ENCODE data around the gene PPP1R11.
"Not testable (repeated sequence)": the region's sequence is repeated elsewhere in the genome, so short reads cannot be mapped to it uniquely, and the experiment has no call there.

PPP1R11 gene, protein sequence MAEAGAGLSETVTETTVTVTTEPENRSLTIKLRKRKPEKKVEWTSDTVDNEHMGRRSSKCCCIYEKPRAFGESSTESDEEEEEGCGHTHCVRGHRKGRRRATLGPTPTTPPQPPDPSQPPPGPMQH

DNA sequence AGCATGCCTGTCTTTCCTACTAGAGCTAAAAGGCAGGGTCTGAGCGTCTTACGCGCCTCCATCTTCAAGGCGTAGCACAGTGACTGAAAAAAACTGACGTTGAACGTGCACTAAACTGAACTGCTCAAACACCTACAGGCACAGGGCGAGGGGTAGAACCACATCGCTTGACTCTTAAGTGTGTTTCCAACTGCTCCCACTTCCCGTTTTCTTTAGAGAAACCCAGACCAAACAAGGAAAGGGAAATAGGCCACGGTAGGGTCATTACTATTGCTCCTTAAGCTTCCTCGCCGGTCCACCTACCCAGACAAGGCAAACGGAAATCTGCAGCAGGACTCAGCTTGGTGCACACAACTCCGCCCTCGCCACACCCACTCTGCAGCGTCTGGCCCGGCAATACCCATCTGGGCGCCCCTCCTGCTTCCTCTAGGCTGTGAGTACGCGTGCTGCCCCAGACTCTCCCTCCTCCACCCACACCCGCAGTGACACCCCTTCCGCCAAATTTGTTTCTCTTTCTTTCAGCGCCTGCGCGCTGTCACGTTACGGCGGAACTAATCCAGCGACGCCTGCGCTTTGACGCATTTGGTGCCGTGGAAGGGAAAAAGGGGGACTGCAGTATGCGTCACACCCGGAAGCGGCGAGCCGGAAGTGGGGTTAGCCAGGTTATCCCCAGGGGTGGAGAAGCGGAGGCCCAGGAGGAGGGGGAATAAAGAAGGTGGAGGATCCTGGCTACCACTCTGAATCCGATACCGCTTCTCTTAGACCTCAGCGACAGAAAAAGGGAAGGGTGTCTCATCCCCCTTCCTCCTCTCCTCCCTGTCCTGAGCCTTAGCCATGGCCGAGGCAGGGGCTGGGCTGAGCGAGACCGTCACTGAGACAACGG lies at the start of gene PPP1R11:
Gene PPP1R11 (plus strand): TSS at position 622 of the 883 bp plus-strand sequence. CDS start 213 bp downstream, at position 835.
- H3K9me3 ChIP-seq (ENCODE audit: low read length), result no peaks in the 10 kb centered on the region
- peak within 1 kb of the TSS; percentile 68 for H3K4me3 ChIP-seq (ENCODE audit: low read length)
- H3K4me1 ChIP-seq (ENCODE audit: insufficient read depth, low read length), result peaks cover 24% of the 10 kb centered on the region
- peak within 1 kb of the TSS; percentile 43 for H2AFZ ChIP-seq (ENCODE audit: low read depth, low read length)
- H3K27me3 ChIP-seq (ENCODE audit: insufficient read depth, low read length), result no peaks in the 10 kb centered on the region
- peaks cover 12% of the 10 kb centered on the region for H3K36me3 ChIP-seq (ENCODE audit: insufficient read depth, low read length)

DNA sequence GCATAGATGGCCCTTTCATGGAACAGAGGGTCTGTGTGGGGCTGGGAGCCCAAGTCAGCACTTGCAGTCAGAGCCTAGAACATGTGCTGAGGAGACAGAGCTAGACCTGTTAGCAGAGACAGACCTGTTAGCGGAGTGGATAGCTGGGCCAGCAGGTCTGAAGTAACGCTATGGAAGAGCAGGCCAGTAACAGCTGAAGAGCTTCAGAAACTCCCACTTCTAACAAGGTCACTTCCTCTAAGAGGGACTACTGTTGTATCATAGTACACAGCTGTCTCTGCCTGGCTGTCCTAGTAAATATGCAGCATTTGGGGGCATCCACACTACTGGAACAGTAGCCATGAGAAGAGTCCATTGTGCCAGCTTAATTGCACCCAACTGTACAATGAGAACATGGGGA lies 47.2 kb upstream of the PPP1R11 start:
- Histone ChIP-seq H2AFZ (ENCODE audit: low read depth, low read length) (no peak overlapping the region), H3K4me3 (ENCODE audit: low read length) (no peak overlapping the region), H3K27me3 (ENCODE audit: insufficient read depth, low read length) (no peaks in the 10 kb centered on the region), H3K4me1 (ENCODE audit: insufficient read depth, low read length) (no peaks in the 10 kb centered on the region), H3K9me3 (ENCODE audit: low read length) (no peaks in the 10 kb centered on the region), H3K36me3 (ENCODE audit: insufficient read depth, low read length) (peaks cover 4% of the 10 kb centered on the region)

DNA sequence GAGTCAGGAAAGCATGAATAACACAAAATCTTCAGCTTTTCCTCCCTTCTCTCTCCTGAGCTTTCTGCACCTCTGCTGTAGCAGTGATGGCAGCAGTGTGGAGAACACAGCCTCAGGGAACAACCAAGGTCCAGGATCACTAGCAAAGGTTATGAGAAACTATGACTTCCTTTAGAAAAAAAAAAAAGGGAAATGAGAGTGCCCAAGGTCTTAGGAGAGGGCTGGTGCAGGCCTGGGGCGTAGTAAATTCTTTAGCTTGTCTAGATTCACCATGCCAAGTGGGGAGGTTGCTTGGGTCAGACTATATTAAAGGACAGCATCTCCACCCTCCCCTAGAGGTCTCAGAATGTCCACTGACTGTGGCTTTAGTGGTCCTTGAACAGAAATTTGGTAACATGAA lies 46.4 kb upstream of the PPP1R11 start:
- no peak overlapping the region for H3K4me3 ChIP-seq (ENCODE audit: low read length)
- H3K27me3 ChIP-seq (ENCODE audit: insufficient read depth, low read length), result no peaks in the 10 kb centered on the region
- H2AFZ ChIP-seq (ENCODE audit: low read depth, low read length), result no peak overlapping the region
- H3K9me3 ChIP-seq (ENCODE audit: low read length), result no peaks in the 10 kb centered on the region
- H3K36me3 ChIP-seq (ENCODE audit: insufficient read depth, low read length), result peaks cover 4% of the 10 kb centered on the region
- H3K4me1 ChIP-seq (ENCODE audit: insufficient read depth, low read length), result no peaks in the 10 kb centered on the region

DNA sequence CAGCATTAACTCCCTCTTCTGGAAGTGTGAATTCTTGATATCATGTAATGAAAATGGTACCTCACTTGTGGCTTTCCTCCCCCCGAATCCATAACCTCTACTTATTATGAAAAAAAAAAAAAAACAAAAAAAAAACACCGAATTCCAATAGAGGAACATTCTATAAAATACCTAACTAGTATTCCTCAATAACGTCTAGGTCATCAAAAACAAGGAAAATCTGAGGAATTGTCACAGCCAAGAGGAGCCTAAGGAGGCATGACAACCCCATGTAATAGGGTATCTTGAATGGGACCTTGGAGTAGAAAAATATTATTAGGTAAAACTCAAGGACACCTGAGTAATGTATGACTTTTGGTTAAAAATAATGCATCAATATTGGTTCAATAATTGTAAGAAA lies 44.8 kb upstream of the PPP1R11 start:
- Histone ChIP-seq H3K9me3 (ENCODE audit: low read length) (no peaks in the 10 kb centered on the region), H2AFZ (ENCODE audit: low read depth, low read length) (no peak overlapping the region), H3K4me1 (ENCODE audit: insufficient read depth, low read length) (no peaks in the 10 kb centered on the region), H3K4me3 (ENCODE audit: low read length) (no peak overlapping the region), H3K36me3 (ENCODE audit: insufficient read depth, low read length) (peaks cover 4% of the 10 kb centered on the region), H3K27me3 (ENCODE audit: insufficient read depth, low read length) (no peaks in the 10 kb centered on the region)

DNA sequence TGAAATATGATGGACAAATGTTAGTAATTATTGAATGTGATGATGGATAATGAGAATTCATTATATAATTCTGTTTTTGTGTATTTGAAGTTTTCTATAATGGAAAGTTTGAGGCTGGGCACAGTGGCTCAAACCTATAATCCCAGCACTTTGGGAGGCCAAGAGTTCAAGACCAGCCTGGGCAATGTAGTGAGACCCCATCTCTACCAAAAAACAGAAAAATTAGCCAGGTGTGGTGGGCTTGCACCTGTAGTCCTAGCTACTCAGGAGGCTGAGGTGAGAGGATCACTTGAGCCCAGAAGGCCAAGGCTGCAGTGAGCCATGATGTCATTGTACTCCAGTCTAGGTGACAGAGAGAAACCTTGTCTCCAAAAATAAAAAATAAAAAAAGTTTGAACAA lies 44.3 kb upstream of the PPP1R11 start:
- H3K36me3 ChIP-seq (ENCODE audit: insufficient read depth, low read length); H2AFZ ChIP-seq (ENCODE audit: low read depth, low read length); H3K27me3 ChIP-seq (ENCODE audit: insufficient read depth, low read length); H3K4me3 ChIP-seq (ENCODE audit: low read length); H3K4me1 ChIP-seq (ENCODE audit: insufficient read depth, low read length); H3K9me3 ChIP-seq (ENCODE audit: low read length): not testable (repeated sequence)

DNA sequence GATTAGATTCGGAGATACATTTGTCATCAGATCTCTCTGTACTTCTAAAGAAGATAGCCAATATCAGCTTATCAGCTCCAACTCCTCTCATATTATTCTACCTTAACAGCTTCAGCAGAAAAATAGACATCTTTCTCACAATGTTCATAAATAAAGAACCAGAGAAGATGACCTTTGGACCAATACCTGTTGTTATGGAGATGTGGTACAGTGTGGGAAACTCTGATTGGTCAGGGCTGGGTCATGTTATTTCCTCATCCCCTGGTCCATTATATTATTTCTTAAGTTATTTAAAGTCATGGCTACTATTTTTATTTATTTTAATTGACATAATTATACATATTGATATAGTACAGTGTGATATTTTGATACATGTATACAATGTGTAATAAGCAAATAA lies 41.8 kb upstream of the PPP1R11 start:
- H3K36me3 ChIP-seq (ENCODE audit: insufficient read depth, low read length), result no peaks in the 10 kb centered on the region
- H3K4me1 ChIP-seq (ENCODE audit: insufficient read depth, low read length), result no peaks in the 10 kb centered on the region
- H2AFZ ChIP-seq (ENCODE audit: low read depth, low read length), result no peak overlapping the region
- no peak overlapping the region for H3K4me3 ChIP-seq (ENCODE audit: low read length)
- H3K27me3 ChIP-seq (ENCODE audit: insufficient read depth, low read length), result no peaks in the 10 kb centered on the region
- H3K9me3 ChIP-seq (ENCODE audit: low read length), result no peaks in the 10 kb centered on the region

DNA sequence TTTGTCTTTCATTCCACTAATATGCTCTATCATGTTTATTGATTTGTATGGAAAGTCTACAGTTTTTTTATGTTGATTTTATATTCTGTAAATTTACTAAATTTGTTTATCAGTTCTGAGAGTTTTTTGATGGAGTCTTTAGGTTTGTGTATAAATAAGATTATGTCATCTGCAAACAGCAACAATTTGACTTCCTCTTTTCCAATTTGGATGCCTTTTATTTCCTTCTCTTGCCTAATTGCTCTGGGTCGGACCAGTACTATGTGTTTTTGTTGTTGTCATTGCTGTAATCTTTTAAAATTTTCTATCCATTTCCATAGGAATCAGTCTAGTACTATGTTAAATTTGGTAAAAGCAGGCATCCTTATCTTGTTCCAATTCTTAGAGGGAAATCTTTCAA lies 37.4 kb upstream of the PPP1R11 start:
- Histone ChIP-seq H3K4me3 (ENCODE audit: low read length) (no peak overlapping the region), H3K4me1 (ENCODE audit: insufficient read depth, low read length) (no peaks in the 10 kb centered on the region), H3K9me3 (ENCODE audit: low read length) (no peaks in the 10 kb centered on the region), H2AFZ (ENCODE audit: low read depth, low read length) (no peak overlapping the region), H3K27me3 (ENCODE audit: insufficient read depth, low read length) (no peaks in the 10 kb centered on the region), H3K36me3 (ENCODE audit: insufficient read depth, low read length) (peaks cover 9% of the 10 kb centered on the region)

DNA sequence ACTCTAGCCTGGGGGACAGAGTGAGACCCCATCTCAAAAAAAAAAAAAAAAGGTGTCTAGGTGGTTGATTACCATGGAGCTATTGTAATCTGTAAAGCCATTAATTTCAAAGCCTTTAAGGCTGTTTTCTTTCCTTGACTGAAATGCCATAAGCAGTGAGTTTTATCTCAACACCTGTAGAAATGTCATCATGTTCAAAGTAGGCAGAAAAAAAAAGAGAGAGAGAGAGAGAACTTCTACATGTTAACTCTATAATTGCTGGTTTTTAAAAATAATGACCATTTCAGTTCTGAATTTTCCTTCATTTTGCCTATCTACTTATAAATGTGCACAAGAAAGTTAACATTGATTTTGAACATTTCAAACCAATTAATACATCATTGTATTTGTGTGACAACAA lies 35.6 kb upstream of the PPP1R11 start:
- H3K4me3 ChIP-seq (ENCODE audit: low read length), result no peak overlapping the region
- H3K27me3 ChIP-seq (ENCODE audit: insufficient read depth, low read length), result no peaks in the 10 kb centered on the region
- no peaks in the 10 kb centered on the region for H3K9me3 ChIP-seq (ENCODE audit: low read length)
- no peak overlapping the region for H2AFZ ChIP-seq (ENCODE audit: low read depth, low read length)
- no peaks in the 10 kb centered on the region for H3K4me1 ChIP-seq (ENCODE audit: insufficient read depth, low read length)
- peaks cover 13% of the 10 kb centered on the region for H3K36me3 ChIP-seq (ENCODE audit: insufficient read depth, low read length)

DNA sequence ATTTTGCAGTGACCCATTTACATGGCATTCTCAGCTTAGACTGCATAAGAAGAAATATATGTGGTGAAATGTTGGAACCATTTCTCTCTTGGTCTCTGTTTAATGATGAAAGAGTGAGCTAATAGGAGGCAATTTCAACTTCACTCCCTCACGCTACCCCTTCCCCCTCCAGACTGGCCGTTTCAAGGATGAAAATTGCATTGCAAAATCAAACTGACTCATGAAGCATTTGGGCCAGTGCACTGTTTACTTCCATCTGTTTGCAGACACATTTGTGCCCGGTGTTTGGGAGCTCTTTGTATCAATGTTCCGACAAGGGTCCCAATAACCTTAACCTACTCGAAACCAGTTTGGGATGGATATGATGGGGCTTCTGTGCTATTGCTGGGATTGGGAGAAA lies 33.6 kb upstream of the PPP1R11 start:
- H3K27me3 ChIP-seq (ENCODE audit: insufficient read depth, low read length); H3K4me3 ChIP-seq (ENCODE audit: low read length); H3K4me1 ChIP-seq (ENCODE audit: insufficient read depth, low read length); H3K9me3 ChIP-seq (ENCODE audit: low read length); H2AFZ ChIP-seq (ENCODE audit: low read depth, low read length): not testable (repeated sequence)
- peaks cover 13% of the 10 kb centered on the region for H3K36me3 ChIP-seq (ENCODE audit: insufficient read depth, low read length)

DNA sequence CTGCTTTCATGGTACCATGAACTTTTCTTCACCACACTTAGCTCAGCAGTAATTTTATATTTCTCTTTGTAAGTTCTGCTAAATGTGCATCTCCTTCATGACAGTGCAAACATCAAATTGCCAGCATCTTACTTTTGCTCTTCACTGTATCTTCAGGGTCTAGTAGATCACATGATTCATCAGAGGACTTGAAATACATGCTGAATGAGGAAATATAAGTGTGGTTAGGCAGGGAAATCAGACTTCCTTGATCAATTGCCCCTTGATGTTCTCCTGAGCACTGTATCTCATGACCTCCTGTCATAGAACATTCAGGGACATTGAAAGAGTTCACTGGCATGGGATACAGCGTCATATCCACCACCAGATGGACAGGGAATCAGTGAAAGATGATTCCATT lies 31.2 kb upstream of the PPP1R11 start:
- Histone ChIP-seq H3K4me3 (ENCODE audit: low read length) (no peak overlapping the region), H3K27me3 (ENCODE audit: insufficient read depth, low read length) (no peaks in the 10 kb centered on the region), H3K36me3 (ENCODE audit: insufficient read depth, low read length) (peaks cover 13% of the 10 kb centered on the region), H3K9me3 (ENCODE audit: low read length) (no peaks in the 10 kb centered on the region), H3K4me1 (ENCODE audit: insufficient read depth, low read length) (no peaks in the 10 kb centered on the region), H2AFZ (ENCODE audit: low read depth, low read length) (no peak overlapping the region)

DNA sequence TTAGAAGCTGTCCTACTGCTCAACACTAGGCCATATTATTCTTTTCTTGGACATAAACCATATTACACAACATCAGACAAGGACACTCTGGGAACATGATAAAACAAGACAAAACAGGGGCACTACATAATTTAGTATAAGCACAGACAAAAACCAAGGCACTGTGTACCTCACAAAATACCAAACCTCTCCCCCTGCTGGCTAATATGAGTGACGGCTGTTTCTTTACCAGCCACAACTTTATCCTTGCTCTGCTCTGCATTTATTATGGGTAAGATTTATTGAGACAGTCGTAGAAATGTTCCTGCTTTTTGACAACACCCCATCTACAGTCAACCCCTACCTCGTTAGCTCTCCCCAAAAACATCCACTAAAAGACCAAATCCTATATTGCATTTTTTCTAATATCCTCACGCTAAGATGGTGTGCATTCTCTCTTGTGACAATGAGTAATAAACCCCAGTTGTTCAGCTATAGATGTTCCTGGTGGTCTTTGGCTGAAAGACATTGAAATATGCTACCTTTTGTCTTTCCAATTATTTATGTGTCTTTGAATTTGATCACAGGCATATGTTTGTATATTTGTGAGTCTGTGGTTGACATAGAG lies 29.7 kb upstream of the PPP1R11 start:
- no peaks in the 10 kb centered on the region for H3K4me1 ChIP-seq (ENCODE audit: insufficient read depth, low read length)
- H3K36me3 ChIP-seq (ENCODE audit: insufficient read depth, low read length), result peaks cover 13% of the 10 kb centered on the region
- H3K27me3 ChIP-seq (ENCODE audit: insufficient read depth, low read length), result no peaks in the 10 kb centered on the region
- H3K9me3 ChIP-seq (ENCODE audit: low read length), result no peaks in the 10 kb centered on the region
- H2AFZ ChIP-seq (ENCODE audit: low read depth, low read length), result no peak overlapping the region
- no peak overlapping the region for H3K4me3 ChIP-seq (ENCODE audit: low read length)

DNA sequence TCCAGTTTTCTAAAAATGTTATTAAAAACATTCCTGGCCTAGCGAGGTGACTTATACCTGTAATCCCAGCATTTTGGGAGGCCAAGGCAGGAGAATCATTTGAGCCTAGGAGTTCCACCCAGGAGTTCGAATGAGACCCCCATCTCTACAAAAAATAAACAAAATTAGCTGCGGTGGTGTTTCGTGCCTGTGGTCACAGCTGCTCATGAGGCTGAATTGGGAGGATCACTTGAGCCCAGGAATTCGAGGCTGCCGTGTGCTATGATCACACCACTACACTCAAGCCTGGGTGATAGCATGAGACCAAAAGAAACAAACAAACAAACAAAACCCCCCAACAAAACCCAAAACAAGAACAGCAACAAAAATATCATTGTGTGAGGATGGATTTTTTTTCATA lies 25.8 kb upstream of the PPP1R11 start:
- H3K27me3 ChIP-seq (ENCODE audit: insufficient read depth, low read length), result no peaks in the 10 kb centered on the region
- H3K4me1 ChIP-seq (ENCODE audit: insufficient read depth, low read length), result no peaks in the 10 kb centered on the region
- H3K36me3 ChIP-seq (ENCODE audit: insufficient read depth, low read length), result no peaks in the 10 kb centered on the region
- H2AFZ ChIP-seq (ENCODE audit: low read depth, low read length), result no peak overlapping the region
- H3K9me3 ChIP-seq (ENCODE audit: low read length), result no peaks in the 10 kb centered on the region
- no peak overlapping the region for H3K4me3 ChIP-seq (ENCODE audit: low read length)

DNA sequence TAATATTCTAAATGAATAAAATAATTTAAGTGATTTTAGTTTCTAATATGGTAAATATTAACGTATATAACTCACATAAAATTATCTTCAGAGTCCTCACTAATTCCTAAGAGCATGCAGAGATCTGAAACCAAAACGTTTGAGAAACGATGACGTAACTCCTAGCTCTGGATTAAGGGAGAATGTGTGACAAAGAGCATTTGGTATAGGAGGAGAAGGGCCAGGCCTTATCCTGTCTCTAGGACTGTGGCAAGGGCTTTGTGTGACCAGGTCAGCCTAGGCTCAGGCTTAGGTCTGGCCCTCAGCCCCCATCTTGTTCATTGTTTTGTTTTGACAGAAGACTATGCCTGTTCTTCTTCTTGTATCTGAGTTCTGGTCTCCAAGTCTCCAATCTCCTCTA lies 25.2 kb upstream of the PPP1R11 start:
- no peaks in the 10 kb centered on the region for H3K9me3 ChIP-seq (ENCODE audit: low read length)
- H3K27me3 ChIP-seq (ENCODE audit: insufficient read depth, low read length), result no peaks in the 10 kb centered on the region
- no peak overlapping the region for H3K4me3 ChIP-seq (ENCODE audit: low read length)
- no peaks in the 10 kb centered on the region for H3K4me1 ChIP-seq (ENCODE audit: insufficient read depth, low read length)
- no peaks in the 10 kb centered on the region for H3K36me3 ChIP-seq (ENCODE audit: insufficient read depth, low read length)
- H2AFZ ChIP-seq (ENCODE audit: low read depth, low read length), result no peak overlapping the region
